GM13976 (cell line): ENCODE data around the gene QTRT2.

Experiments
- DNase-seq: peaks from one replicate; pipeline ENCODE4 v3.0.0; 2012; ENCODE audit warnings: low spot score
- in situ Hi-C: fragments of 300-500 bp; cut with MboI; formaldehyde crosslinking; loops from one replicate; pipeline ENCODE4 v1.12.0; 2022; ENCODE audit warnings: low sequenced_read_pairs, mixed read lengths, inconsistent platforms; ENCODE audit not compliant: unreplicated experiment
- TF ChIP-seq, protein P1 (sequence below): IDR thresholded peaks from 2 replicates; pipeline ENCODE4 v1.5.1; 2012; ENCODE audit warnings: borderline replicate concordance, mild to moderate bottlenecking; ENCODE audit not compliant: insufficient read depth; ENCODE audit errors: extremely low read depth, missing control alignments, control extremely low read depth

QTRT2 gene

DNA sequence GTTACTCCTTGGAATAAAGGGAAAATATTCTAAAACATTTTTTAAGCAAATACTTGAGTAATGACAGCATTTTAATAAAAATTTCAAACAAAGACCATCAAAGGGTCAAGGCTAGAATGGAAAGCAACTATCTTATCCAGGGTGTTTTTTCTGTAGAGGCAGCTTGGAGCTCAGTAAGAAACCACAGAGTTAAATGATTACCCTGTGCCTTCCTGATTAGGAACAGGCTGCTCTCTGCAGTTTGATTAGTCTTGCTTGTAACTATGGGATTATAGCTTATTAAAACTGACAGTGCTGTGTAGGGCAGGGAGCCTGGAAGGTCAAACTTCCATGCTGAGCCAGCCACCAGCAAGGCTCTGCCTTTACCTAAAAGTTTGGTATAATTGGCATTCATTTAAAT lies 33.1 kb downstream of the QTRT2 start:
- no peak for DNase-seq
- TF ChIP-seq, protein P1, sequence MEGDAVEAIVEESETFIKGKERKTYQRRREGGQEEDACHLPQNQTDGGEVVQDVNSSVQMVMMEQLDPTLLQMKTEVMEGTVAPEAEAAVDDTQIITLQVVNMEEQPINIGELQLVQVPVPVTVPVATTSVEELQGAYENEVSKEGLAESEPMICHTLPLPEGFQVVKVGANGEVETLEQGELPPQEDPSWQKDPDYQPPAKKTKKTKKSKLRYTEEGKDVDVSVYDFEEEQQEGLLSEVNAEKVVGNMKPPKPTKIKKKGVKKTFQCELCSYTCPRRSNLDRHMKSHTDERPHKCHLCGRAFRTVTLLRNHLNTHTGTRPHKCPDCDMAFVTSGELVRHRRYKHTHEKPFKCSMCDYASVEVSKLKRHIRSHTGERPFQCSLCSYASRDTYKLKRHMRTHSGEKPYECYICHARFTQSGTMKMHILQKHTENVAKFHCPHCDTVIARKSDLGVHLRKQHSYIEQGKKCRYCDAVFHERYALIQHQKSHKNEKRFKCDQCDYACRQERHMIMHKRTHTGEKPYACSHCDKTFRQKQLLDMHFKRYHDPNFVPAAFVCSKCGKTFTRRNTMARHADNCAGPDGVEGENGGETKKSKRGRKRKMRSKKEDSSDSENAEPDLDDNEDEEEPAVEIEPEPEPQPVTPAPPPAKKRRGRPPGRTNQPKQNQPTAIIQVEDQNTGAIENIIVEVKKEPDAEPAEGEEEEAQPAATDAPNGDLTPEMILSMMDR: no peak
- in situ Hi-C loops: no loop called here

DNA sequence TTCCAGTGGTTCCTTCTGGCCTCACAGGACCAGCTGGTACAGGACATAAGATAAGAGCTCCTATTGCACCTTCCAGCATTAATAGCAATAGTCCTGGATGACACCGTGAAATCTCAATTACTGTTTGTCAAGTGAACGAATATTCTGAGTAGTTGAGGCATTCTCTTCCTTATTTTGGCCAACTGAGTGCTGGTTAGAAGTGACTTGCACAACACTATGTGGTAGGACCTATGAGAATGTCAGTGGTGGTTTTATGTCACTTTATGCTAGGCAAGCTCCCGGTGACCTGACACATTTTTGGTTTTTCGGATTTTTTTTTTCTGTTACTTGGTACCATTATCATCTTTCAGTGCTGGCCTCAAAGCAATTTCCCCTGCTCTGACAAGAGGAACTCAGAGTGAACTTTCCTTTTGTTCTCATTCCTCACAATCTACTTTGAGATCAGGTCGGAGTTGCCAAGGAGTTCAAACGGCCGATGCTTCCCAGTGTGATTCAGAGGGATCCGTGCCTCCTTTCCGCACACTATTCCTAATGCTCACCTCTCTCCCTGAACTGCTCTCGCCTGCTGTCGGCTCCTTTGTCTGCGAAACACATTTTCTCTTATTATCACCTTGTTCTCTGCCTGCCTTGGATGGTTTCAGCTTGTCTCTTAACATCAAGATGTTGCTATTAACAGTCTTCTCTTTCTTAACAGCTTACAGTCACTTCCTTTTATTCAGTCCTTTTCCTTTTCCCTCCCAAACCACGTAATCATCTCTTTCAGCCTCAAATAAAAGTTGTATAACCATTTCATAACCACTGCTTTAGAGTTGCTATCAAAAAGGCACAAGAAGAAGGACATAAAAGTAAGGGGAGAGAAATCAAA lies 35.8 kb downstream of the QTRT2 start:
- in situ Hi-C loops: no loop called here
- no peak for DNase-seq
- TF ChIP-seq, protein P1: no peak

DNA sequence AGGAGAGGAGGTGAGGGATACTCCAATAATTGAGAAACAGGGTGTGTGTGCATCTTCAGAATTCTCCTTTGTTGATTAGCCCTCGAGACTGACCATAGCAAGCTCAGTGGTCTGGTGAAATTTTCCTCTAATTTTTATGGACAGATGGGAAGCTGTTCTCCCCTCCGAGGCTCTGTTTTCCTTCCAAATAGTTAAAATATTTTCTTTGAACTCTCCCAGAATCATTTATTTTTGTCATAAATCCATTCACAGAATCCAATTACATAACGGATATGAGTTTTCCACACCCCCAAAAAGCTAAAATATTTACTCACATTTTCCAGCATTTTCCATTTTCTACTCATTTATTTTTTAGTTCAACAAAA lies 36.5 kb downstream of the QTRT2 start:
- no peak for DNase-seq
- TF ChIP-seq, protein P1: no peak
- in situ Hi-C loops: no loop called here

DNA sequence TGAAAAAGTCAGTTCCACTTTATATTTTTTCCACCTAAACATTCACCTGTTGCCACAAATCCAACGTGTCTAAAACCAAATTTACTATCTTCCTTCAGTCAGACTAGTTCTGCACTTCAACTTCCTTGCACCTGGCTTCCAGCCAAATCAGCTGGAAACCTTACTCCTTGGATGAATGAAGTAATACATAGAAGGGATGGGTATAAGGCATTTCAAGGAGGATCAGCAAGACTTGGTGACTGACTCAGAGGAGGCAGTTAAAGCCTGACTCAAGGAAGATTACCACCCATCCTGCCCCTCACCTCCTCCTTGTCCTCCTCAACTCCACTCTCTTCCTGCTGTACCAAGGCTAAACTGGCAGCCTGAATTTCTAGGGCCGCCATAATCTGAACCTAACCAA lies 37.1 kb downstream of the QTRT2 start:
- in situ Hi-C loops: no loop called here
- TF ChIP-seq, protein P1: no peak
- no peak for DNase-seq

DNA sequence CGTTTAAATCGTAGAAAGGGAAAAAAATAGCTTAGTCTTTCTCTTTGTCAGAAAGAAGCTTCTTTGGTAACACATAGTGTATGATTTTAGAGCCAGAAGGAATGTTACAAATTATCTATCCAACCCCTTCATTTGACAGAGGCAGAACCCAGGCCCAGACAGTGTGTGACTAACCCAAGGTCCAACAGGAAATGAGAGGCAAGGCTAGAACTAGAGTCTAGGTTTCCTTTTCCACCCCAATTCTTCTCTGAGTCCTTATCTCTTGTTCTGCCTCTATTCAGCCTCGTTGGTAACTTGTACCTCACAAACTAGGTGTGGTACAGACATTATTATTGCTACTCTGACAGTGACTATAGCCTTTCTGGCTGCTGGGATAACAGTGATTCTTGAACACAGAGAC lies 39.3 kb downstream of the QTRT2 start:
- TF ChIP-seq, protein P1: no peak
- in situ Hi-C loops: no loop called here
- DNase-seq: no peak

DNA sequence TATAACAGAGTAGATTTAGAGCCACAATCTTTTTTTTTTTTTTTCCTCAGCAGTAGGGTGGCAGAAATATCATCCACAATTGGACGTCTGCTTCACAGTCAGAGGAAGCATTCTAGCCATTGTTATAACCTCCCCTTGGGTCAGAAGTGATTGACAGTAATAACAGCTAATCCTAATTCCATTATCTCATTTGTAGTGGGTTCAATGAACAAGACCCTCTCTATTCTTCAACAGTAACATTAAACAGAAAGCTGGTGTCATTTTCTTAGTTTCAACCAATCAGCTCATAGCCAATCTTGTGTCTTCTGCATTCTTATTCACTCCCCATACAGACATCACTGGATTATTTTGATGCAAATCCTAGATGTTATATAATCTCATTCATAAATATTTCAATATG lies 44.6 kb downstream of the QTRT2 start:
- in situ Hi-C loops: no loop called here
- TF ChIP-seq, protein P1: no peak
- DNase-seq: no peak
